VCaP (cell line): ENCODE results near the gene MYH14.
"Not testable (repeated sequence)": the region's sequence is repeated elsewhere in the genome, so short reads cannot be mapped to it uniquely, and the experiment has no call there.

Experiments
- H3K27ac ChIP-seq: fragments of 450-650 bp; 2 replicates; pipeline ENCODE4 v1.5.1; 2017
- TF ChIP-seq, protein P1 (sequence below): fragments of 450-650 bp; conservative IDR thresholded peaks from 2 replicates; pipeline ENCODE4 v1.5.1; 2017; ENCODE audit warnings: mild to moderate bottlenecking, moderate library complexity

Gene MYH14

DNA sequence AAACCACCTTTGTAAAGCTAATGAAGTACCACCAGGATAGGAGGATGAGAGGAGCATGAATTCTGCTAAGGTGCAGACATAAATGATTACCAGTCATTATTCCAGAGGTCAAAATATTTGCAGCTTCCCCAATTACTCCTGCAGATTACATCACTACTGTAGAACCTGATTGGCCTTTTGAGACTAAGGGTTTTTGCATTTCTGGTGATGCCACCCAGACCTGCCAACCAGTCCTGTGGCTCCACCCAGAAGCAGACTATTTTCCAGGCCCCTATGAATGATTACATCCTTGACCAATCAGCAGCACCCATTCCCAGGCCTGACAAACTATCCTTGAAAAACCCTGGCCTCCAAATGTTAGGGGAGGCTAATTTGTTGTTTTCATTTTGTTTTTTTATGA is 136.9 kb downstream of the MYH14 start:
- no peak overlapping the region for H3K27ac ChIP-seq
- TF ChIP-seq, protein P1, sequence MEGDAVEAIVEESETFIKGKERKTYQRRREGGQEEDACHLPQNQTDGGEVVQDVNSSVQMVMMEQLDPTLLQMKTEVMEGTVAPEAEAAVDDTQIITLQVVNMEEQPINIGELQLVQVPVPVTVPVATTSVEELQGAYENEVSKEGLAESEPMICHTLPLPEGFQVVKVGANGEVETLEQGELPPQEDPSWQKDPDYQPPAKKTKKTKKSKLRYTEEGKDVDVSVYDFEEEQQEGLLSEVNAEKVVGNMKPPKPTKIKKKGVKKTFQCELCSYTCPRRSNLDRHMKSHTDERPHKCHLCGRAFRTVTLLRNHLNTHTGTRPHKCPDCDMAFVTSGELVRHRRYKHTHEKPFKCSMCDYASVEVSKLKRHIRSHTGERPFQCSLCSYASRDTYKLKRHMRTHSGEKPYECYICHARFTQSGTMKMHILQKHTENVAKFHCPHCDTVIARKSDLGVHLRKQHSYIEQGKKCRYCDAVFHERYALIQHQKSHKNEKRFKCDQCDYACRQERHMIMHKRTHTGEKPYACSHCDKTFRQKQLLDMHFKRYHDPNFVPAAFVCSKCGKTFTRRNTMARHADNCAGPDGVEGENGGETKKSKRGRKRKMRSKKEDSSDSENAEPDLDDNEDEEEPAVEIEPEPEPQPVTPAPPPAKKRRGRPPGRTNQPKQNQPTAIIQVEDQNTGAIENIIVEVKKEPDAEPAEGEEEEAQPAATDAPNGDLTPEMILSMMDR = no peak

DNA sequence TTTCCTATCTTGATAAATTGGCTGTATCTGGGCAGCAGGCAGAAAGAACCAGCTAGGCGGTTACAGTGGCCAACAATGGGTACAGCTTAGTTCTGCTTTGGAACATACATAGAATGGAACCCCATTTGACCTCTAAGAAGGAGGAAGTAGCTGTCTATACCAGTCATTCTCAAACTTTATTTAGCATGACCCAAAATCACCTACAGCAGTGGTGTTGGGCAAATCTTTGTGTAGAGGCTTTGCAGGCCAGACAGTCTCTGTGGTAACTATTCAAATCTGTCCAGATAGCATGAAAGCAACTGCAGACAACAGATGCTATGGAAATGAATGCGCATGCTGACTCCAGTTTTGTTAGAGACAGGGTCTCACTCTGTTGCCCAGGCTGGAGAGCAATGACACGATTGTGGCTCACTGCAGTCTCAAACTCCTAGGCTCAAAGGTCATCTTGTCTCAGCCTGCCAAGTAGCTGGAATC is 137.7 kb downstream of the MYH14 start:
- TF ChIP-seq, protein P1 = no peak
- H3K27ac ChIP-seq = no peak overlapping the region

DNA sequence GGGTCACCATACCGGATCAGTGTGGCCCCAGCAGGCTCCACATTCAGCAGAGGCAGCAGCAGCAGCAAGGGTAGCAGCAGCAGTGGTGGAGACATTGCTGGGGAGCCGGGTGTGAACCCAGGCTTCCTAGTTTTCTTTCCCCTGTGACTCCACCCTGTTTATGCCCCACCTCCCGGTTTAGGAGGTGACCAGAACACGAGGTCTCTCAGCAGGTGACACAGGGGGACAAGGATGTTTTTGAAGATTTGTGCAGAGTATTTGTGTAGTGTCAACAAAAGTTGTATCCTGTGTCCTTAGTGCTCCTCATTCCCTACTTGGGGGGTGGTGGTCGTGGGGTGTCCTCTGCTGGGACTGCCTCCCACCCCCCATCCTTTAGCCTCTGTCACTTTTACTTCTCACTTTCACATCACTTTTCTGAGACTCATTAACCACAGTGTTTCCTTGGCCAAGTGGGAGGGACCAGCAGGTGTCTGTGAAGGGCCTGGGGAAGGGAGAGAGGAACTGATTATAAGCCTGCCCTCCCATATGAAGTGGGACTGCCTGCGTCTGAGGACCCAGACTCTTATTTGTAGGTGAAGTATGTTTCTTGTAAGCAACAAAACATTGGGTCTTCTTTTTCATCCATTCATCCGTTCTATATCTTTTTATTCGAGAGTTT is 141.4 kb downstream of the MYH14 start:
- TF ChIP-seq, protein P1 = no peak
- no peak overlapping the region for H3K27ac ChIP-seq

DNA sequence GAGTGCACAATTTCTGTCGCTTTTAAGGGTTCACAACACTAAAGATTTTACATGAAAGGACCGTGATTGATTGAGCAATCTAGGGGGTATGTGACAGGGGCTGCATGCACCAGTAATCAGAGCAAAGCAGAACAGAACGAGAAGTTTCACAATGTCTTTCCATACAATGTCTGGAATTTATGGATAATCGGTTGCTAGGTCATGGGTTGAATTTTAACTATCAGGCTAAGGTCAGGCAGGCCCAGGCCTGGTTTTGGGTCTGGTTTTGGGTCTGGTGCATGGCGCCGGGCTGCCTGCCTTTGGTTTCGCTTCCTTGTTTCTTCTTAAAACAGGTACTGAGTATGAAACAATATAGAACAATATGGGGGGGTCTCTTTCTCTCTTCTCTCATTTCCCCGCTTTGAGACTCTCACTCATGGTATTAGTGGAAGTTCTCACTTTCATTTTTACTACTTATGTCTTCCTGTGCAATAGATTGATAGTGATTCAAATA is 143.7 kb downstream of the MYH14 start:
- not testable (repeated sequence) for H3K27ac ChIP-seq

DNA sequence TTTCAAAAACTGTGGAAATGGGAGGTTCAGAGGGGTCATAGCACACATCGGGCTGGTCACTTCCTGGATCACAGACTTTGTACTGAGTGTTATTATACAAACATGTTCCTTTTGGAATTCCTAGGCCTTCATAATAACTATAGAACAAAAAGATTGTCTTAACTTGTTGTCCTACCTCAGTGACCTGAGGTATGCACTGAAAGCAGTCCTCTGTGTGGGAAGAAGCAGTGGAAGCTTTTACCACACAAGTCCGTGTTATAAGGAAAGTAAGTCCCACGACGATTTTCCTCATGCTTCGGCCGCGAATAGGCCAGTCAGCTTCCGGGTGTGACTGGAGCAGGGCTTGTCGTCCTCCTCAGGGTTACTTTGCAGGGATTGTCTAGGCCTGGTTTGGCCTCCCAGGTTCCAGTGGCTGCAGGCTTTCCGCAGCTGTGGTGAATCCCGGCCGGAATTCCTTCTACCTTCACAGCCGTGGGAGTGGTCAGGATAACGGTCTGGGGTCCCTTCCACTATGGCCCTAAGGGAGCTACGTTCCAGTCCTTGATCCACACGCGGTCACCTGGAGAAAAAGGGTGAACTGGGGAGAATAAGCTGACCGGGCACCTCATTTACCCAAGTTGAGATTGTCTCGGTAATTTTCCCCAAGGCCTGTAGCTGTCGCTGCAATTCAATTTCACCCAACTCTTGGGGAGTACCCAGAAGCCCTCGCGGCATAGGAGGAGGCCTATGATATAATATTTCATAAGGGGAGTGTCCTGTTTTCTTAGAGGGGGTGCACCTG is 146.0 kb downstream of the MYH14 start:
- TF ChIP-seq, protein P1 = no peak
- no peak overlapping the region for H3K27ac ChIP-seq

DNA sequence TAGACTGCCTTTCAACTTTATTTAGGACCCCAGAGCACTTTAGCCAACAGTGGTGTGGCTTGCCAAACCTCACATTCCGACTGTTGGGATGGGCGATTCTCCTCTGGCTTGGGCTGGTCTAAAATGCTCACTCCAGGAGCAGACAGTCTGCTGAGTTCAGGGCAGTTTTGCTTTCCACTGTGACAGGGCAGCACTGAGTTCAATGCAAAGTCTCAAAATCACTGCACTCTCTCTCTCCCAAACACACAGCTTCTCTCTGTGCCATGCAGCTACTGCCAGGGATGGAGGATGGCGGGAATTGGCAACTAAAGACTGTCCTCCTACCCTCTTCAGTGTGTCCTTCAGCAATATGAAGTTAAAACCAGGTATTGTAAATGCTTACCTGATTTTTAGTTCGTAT is 148.8 kb downstream of the MYH14 start:
- H3K27ac ChIP-seq = no peak overlapping the region
- TF ChIP-seq, protein P1 = no peak

DNA sequence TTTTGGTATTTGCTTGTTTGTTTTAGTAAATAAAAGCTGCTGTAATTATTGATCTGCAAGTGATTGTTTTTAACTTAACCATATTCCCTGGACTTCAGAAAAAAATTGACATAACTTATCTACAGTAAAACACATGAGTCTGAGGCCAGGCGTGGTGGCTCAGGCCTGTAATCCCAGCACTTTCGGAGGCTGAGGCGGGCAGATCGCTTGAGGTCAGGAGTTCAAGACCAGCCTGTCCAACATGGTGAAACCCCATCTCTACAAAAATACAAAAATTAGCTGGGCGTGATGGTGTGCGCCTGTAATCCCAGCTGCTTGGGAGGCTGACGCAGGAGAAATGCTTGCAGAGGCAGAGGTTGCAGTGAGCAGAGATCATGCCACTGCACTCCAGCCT is 150.1 kb downstream of the MYH14 start:
- not testable (repeated sequence) for H3K27ac ChIP-seq

DNA sequence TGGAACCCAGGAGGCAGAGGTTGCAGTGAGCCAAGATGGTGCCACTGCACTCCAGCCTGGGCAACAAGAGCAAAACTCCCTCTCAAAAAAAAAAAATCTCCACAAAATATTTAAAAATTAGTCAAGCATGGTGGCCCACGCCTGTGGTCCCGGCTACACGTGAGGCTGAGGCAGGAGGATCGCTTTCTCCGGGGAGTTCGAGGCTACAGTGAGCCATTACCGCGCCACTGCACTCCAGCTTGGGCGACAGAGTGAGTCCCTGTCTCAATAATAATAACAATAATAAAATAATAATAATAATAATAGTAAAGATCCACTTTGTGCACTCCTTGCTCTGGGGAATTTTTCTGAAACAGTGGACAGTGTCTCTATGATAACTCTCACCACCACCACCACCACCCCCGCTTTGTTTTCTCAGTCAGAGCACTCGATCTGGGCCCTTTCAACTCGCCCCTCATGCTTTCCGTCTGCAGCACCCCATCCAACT is 153.3 kb downstream of the MYH14 start:
- no peak overlapping the region for H3K27ac ChIP-seq
- TF ChIP-seq, protein P1 = no peak
